ENCODE measurements around the gene CDKAL1.

DNA sequence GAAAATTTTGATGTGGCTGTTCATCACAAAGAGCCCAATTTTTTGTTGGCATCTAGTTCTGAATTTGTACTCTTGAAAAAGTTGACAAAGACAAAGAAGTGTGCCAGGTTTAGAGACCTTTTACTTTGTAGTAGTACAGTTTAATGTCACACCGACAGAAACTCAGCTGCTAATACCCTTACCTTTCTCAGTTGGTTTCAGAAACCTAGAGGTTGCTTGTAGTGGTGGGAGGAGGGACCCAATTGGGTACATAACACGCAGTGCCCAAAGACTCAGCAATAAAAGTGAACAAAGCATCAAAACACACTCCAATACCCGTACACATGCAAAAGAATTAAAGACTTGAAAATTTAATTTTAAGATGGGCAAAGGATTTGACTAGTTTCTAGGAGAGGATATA, 203.7 kb downstream of the CDKAL1 start:
- TF ChIP-seq, protein P1, sequence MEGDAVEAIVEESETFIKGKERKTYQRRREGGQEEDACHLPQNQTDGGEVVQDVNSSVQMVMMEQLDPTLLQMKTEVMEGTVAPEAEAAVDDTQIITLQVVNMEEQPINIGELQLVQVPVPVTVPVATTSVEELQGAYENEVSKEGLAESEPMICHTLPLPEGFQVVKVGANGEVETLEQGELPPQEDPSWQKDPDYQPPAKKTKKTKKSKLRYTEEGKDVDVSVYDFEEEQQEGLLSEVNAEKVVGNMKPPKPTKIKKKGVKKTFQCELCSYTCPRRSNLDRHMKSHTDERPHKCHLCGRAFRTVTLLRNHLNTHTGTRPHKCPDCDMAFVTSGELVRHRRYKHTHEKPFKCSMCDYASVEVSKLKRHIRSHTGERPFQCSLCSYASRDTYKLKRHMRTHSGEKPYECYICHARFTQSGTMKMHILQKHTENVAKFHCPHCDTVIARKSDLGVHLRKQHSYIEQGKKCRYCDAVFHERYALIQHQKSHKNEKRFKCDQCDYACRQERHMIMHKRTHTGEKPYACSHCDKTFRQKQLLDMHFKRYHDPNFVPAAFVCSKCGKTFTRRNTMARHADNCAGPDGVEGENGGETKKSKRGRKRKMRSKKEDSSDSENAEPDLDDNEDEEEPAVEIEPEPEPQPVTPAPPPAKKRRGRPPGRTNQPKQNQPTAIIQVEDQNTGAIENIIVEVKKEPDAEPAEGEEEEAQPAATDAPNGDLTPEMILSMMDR (IDR thresholded peaks at IDR 0.05): no peak
- TF ChIP-seq POLR2A (IDR thresholded peaks at IDR 0.05): no peak

Data from vagina (tissue), 2 donors.